Measurements from ENCODE around the gene REXO5. TPM values are rescaled to one million over a fixed set of nuclear protein-coding genes. Genes with fewer than 3 reads are reported as not detected.

REXO5 gene
- total RNA-seq, 1 donor from 2014 or later: 4.0 TPM

GRCh38 chr16:20768121-20768520, 38.2 kb upstream of the REXO5 start:
- TF ChIP-seq CTCF (IDR thresholded peaks at IDR 0.05): no peak
- no peak overlapping the region for H3K4me3 Mint-ChIP-seq (ENCODE audit: unreplicated experiment)
- H3K27me3 Mint-ChIP-seq (ENCODE audit: low read depth): peaks cover 3% of the 10 kb centered on the region
- H3K27ac Mint-ChIP-seq (ENCODE audit: unreplicated experiment): no peak overlapping the region
- peaks cover 3% of the 10 kb centered on the region for H3K9me3 Mint-ChIP-seq (ENCODE audit: low read depth)
- peaks cover 10% of the 10 kb centered on the region for H3K4me1 Mint-ChIP-seq (ENCODE audit: low read depth)
- H3K36me3 Mint-ChIP-seq (ENCODE audit: low read depth): no peaks in the 10 kb centered on the region
- no peak for DNase-seq (ENCODE audit: low spot score)

- no peak for TF ChIP-seq CTCF (IDR thresholded peaks at IDR 0.05)
Observed at GRCh38 chr16:20768818-20769217, 37.5 kb upstream of the REXO5 start.

GRCh38 chr16:20773679-20774078, 32.6 kb upstream of the REXO5 start:
- DNase-seq (ENCODE audit: low spot score): no peak

More at GRCh38 chr16:20768818-20769217, 37.5 kb upstream of the REXO5 start:
- Mint-ChIP-seq H3K9me3 (ENCODE audit: low read depth) (peaks cover 3% of the 10 kb centered on the region), H3K4me3 (ENCODE audit: unreplicated experiment) (no peak overlapping the region), H3K4me1 (ENCODE audit: low read depth) (peaks cover 3% of the 10 kb centered on the region), H3K36me3 (ENCODE audit: low read depth) (no peaks in the 10 kb centered on the region), H3K27ac (ENCODE audit: unreplicated experiment) (no peak overlapping the region), H3K27me3 (ENCODE audit: low read depth) (peaks cover 9% of the 10 kb centered on the region)
- no peak for DNase-seq (ENCODE audit: low spot score)

GRCh38 chr16:20774703-20775362, 31.5 kb upstream of the REXO5 start:
- DNase-seq (ENCODE audit: low spot score): no peak
- no peak overlapping the region for H3K27ac Mint-ChIP-seq (ENCODE audit: unreplicated experiment)
- peaks cover 6% of the 10 kb centered on the region for H3K27me3 Mint-ChIP-seq (ENCODE audit: low read depth)
- peak; percentile 74 for TF ChIP-seq CTCF (IDR thresholded peaks at IDR 0.05)
- H3K4me3 Mint-ChIP-seq (ENCODE audit: unreplicated experiment): no peak overlapping the region
- H3K36me3 Mint-ChIP-seq (ENCODE audit: low read depth): no peaks in the 10 kb centered on the region
- H3K4me1 Mint-ChIP-seq (ENCODE audit: low read depth): no peaks in the 10 kb centered on the region
- H3K9me3 Mint-ChIP-seq (ENCODE audit: low read depth): peaks cover 3% of the 10 kb centered on the region

More at GRCh38 chr16:20773679-20774078, 32.6 kb upstream of the REXO5 start:
- Mint-ChIP-seq H3K4me3 (ENCODE audit: unreplicated experiment) (no peak overlapping the region), H3K27ac (ENCODE audit: unreplicated experiment) (no peak overlapping the region), H3K9me3 (ENCODE audit: low read depth) (peaks cover 3% of the 10 kb centered on the region), H3K27me3 (ENCODE audit: low read depth) (peaks cover 6% of the 10 kb centered on the region), H3K4me1 (ENCODE audit: low read depth) (no peaks in the 10 kb centered on the region), H3K36me3 (ENCODE audit: low read depth) (no peaks in the 10 kb centered on the region)
- TF ChIP-seq CTCF (IDR thresholded peaks at IDR 0.05): no peak

GRCh38 chr16:20781697-20782096, 24.6 kb upstream of the REXO5 start:
- Mint-ChIP-seq H3K9me3 (ENCODE audit: low read depth) (no peaks in the 10 kb centered on the region), H3K27ac (ENCODE audit: unreplicated experiment) (no peak overlapping the region), H3K4me1 (ENCODE audit: low read depth) (no peaks in the 10 kb centered on the region), H3K4me3 (ENCODE audit: unreplicated experiment) (no peak overlapping the region), H3K27me3 (ENCODE audit: low read depth) (no peaks in the 10 kb centered on the region), H3K36me3 (ENCODE audit: low read depth) (no peaks in the 10 kb centered on the region)
- no peak for DNase-seq (ENCODE audit: low spot score)
- no peak for TF ChIP-seq CTCF (IDR thresholded peaks at IDR 0.05)
